ENCODE data around the gene G6PC2. TPM values are rescaled to one million over a fixed set of nuclear protein-coding genes. Genes with fewer than 3 reads are reported as not detected.

G6PC2 gene
- total and polyA plus RNA-seq, 8 donors, result 0.55 TPM; not detected in 7

DNA sequence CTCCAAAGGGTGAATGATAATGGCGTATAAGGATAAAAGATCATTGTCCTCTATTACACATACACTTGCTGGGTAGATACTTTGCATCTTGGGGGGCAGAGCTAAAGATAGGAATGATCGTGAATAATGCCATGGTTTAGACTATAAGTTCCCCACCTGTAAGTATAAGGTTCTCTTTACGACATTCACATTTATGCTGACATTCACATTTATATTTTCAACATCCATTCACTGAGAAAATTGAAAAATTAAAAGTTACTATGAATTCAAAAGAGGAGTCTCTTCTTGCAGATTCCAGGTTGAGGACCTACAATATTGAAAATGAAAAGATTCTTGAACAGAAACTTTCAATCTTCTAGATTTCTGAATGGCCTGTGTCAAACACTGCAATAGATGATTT, 8.8 kb upstream of the G6PC2 start:
- DNase-seq, result no peak
- Histone ChIP-seq H3K4me1 (peaks cover 0 to 17% (median 12%) of the 10 kb centered on the region in 4 donors), H3K27ac (no peak overlapping the region), H3K36me3 (no peaks in the 10 kb centered on the region), H3K4me3 (no peak overlapping the region), H3K9me3 (no peaks in the 10 kb centered on the region), H3K27me3 (no peaks in the 10 kb centered on the region)
- TF ChIP-seq EP300 (IDR thresholded peaks at IDR 0.05), result no peak
- no peak for TF ChIP-seq POLR2AphosphoS5 (IDR thresholded peaks at IDR 0.05)
- no peak for TF ChIP-seq POLR2A (IDR thresholded peaks at IDR 0.05)
- WGBS, 5 donors, result 81 to 89% (median 84%) methylated on average over 3 of the region's 3 CpGs
- intact Hi-C loops (cut with DNase I; ENCODE audit: low total_unique reads), result no loop called here

DNA sequence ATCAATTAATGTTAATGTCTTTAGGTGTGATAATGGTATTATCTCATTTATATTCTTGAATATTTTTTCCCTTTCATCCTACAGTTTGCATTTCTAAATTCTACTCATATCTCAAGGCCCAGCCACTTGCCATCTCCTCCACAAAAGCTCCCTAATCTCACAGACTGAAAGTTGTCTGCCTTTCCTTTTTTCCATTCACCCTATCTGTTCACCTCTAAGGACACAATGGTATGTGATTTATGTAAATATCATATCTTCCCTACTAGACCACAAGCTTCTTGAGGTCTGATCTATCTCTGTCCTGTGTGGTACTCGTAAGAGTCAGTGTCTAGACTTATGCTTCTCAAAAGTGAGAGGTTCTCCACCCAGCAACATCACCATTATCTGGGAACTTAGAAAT, 7.0 kb upstream of the G6PC2 start:
- Histone ChIP-seq H3K27ac (no peak overlapping the region), H3K4me3 (no peak overlapping the region), H3K4me1 (peaks cover 0 to 17% (median 12%) of the 10 kb centered on the region in 4 donors), H3K27me3 (no peaks in the 10 kb centered on the region), H3K9me3 (no peaks in the 10 kb centered on the region), H3K36me3 (no peaks in the 10 kb centered on the region)
- TF ChIP-seq POLR2AphosphoS5 (IDR thresholded peaks at IDR 0.05) (no peak), EP300 (IDR thresholded peaks at IDR 0.05) (no peak), POLR2A (IDR thresholded peaks at IDR 0.05) (no peak)
- TF ChIP-seq, protein P1, sequence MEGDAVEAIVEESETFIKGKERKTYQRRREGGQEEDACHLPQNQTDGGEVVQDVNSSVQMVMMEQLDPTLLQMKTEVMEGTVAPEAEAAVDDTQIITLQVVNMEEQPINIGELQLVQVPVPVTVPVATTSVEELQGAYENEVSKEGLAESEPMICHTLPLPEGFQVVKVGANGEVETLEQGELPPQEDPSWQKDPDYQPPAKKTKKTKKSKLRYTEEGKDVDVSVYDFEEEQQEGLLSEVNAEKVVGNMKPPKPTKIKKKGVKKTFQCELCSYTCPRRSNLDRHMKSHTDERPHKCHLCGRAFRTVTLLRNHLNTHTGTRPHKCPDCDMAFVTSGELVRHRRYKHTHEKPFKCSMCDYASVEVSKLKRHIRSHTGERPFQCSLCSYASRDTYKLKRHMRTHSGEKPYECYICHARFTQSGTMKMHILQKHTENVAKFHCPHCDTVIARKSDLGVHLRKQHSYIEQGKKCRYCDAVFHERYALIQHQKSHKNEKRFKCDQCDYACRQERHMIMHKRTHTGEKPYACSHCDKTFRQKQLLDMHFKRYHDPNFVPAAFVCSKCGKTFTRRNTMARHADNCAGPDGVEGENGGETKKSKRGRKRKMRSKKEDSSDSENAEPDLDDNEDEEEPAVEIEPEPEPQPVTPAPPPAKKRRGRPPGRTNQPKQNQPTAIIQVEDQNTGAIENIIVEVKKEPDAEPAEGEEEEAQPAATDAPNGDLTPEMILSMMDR (IDR thresholded peaks at IDR 0.05), result no peak
- WGBS, 5 donors, result 79 to 95% (median 83%) methylated on average over 1 of the region's 1 CpG
- DNase-seq, result no peak
- intact Hi-C loops (cut with DNase I; ENCODE audit: low total_unique reads), result no loop called here

DNA sequence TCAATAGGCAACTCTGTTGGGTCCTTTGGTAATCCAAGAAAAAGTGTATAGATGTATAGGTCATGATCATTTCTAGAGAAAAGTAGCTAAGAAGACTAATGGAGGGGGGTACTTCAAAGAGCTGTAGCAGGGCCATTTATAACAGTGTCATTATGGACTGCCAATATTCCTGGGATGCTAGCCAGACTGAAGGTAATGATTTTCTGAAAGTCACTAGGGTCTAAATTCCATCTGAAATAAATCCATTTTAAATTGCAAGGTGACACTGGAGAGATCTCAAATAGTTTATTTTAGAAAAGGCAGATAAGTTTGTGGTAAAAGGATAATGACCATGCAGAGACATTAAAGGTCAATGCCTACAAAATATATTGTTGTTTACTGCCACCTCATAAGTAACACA, 6.4 kb upstream of the G6PC2 start:
- Histone ChIP-seq H3K4me1 (peaks cover 0 to 13% (median 9%) of the 10 kb centered on the region in 4 donors), H3K36me3 (no peaks in the 10 kb centered on the region), H3K27ac (no peak overlapping the region), H3K4me3 (no peak overlapping the region), H3K27me3 (no peaks in the 10 kb centered on the region), H3K9me3 (no peaks in the 10 kb centered on the region)
- intact Hi-C loops (cut with DNase I; ENCODE audit: low total_unique reads), result no loop called here
- no peak for DNase-seq
- TF ChIP-seq POLR2AphosphoS5 (IDR thresholded peaks at IDR 0.05) (no peak), POLR2A (IDR thresholded peaks at IDR 0.05) (no peak), EP300 (IDR thresholded peaks at IDR 0.05) (no peak)
- TF ChIP-seq, protein P1 (IDR thresholded peaks at IDR 0.05), result no peak

DNA sequence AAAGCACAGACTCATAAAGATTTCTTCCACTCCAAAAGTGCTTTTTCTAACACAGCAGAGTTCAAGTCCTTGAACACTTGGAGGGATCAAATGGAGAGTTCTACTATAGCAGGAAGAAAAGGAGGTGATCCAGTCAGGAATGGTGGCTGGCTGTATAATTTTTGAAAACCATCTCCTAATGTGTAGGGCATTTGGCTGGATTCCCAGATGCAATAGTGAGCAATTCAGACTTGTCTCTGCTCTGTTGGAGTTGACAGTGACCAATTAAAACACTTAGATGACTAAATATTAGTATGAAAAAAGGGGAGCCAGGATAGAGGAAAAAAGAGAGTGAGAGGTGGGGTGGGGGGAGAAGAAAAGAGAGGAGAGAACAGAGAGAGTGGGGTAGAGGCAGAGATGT, 5.3 kb upstream of the G6PC2 start:
- TF ChIP-seq, protein P1 (IDR thresholded peaks at IDR 0.05), result no peak
- TF ChIP-seq EP300 (IDR thresholded peaks at IDR 0.05), result no peak
- no peak for TF ChIP-seq POLR2AphosphoS5 (IDR thresholded peaks at IDR 0.05)
- TF ChIP-seq POLR2A (IDR thresholded peaks at IDR 0.05), result no peak
- intact Hi-C loops (cut with DNase I; ENCODE audit: low total_unique reads), result no loop called here
- no peak for DNase-seq
- H3K9me3 ChIP-seq, result no peaks in the 10 kb centered on the region
- H3K4me1 ChIP-seq, result peaks cover 0 to 2% (median under 1%) of the 10 kb centered on the region in 4 donors
- H3K4me3 ChIP-seq, result no peak overlapping the region
- H3K27ac ChIP-seq, result no peak overlapping the region
- no peaks in the 10 kb centered on the region for H3K36me3 ChIP-seq
- H3K27me3 ChIP-seq, result no peaks in the 10 kb centered on the region

DNA sequence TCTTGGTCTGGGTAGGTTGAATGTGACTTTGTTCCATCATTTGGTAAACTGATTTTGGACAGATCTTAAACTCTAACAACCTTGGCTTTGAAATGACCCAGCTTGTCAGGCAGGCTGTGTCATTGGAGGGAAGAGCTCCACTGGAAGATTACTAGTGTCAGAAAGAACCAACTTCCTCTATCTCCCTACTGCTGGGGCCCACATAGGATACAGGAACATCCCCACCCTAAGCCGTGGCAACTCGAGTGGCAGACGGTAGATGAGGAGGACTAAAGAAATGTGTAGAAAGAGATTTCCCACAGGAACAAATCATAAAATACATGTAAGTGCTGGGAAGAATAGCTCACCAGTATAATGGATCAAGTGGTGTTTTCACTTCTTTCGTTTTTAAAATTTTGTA, 4.3 kb upstream of the G6PC2 start:
- Histone ChIP-seq H3K27ac (no peak overlapping the region), H3K27me3 (no peaks in the 10 kb centered on the region), H3K4me3 (no peak overlapping the region), H3K36me3 (no peaks in the 10 kb centered on the region), H3K4me1 (no peaks in the 10 kb centered on the region), H3K9me3 (no peaks in the 10 kb centered on the region)
- TF ChIP-seq POLR2A (IDR thresholded peaks at IDR 0.05) (no peak), EP300 (IDR thresholded peaks at IDR 0.05) (no peak), POLR2AphosphoS5 (IDR thresholded peaks at IDR 0.05) (no peak)
- TF ChIP-seq, protein P1 (IDR thresholded peaks at IDR 0.05), result no peak
- intact Hi-C loops (cut with DNase I; ENCODE audit: low total_unique reads), result no loop called here
- DNase-seq, result no peak
- 54 to 84% (median 68%) methylated on average over 4 of the region's 4 CpGs for WGBS, 5 donors

All from stomach (tissue), 9 donors.